GM18867 (cell line): Measurements from ENCODE around the gene PTPRR.

Experiments
- ATAC-seq: cut with Tn5 transposase; IDR thresholded peaks from one replicate; pipeline ENCODE4 v1.9.1; 2021; ENCODE audit warnings: mild to moderate bottlenecking, moderate library complexity; ENCODE audit not compliant: unreplicated experiment

PTPRR gene

GRCh38 chr12:70806827-70807226, 113.7 kb downstream of the PTPRR start:
- no peak for ATAC-seq

GRCh38 chr12:70806043-70806442, 114.5 kb downstream of the PTPRR start:
- no peak for ATAC-seq

DNA sequence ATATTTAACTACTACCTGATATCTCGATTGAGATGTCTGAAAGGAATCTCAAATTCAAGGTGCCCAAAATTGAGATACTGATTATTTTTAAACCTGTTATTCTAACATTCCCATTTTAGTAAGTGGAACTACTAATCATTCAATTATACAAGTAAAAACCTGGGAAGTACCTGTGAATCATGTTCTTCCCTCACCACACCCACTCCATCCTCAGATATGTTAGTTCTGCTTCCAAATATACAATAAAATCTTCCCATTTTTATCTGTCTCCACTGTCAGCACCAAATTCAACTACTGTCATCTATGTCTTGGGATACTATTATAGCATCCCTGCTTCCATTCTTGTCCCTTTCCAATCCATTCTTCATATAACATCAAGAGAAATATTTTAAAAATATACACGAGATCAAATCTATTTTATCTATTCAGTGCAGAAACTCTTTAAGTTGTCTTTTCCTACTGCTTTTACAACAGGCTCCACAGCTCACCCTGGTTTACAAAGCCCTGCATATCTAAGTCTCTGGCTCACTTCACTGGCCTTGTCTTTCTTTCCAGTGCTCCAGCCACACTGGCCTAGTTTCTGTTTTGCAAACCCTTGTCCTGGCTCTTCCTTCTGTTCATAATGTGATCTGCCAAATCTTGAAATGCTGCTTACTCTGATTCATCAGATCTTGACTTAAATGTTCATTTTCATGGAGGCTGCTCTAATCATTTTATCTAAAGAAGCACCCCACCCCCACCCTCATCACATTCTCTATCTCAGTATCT, 122.3 kb downstream of the PTPRR start:
- ATAC-seq: no peak

GRCh38 chr12:70796989-70797388, 123.5 kb downstream of the PTPRR start:
- no peak for ATAC-seq

GRCh38 chr12:70795608-70796007, 124.9 kb downstream of the PTPRR start:
- no peak for ATAC-seq

DNA sequence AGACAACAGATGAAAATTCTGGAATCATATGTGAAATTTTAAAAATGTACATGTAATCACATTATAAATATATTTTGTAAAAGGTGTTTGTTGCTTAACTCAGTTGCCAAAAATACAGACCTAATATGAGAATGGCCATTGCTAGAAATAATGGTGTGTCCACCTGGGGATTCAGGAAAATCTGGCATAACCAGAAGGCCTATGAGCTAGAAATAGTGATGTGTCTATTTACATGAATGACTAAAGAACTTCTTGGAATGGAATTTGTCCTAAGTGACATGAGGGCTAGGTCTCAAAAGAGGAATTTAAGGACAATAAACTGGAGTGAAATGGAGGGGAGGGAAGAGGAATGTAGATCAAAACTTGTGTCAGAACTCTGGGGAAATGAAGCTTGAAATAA, 126.4 kb downstream of the PTPRR start:
- ATAC-seq: no peak

DNA sequence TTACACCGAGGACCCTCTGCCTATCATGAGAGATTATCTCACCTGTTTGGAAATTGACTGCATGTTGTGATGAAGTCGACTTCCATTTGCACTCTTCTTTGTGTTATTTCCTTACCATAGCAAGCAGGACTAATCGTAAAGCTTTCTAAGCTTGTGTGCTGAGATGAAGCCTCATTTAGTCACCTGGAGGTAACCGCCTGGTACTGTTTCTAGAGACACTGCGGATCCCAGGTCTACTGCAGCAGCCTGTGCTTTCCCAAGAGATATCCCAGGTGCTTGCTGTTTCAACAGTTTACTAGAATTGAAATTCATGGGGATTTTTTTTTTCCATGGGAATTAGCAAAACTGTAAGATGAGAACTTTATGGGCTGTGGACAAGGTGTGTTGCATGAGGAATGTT, 131.8 kb downstream of the PTPRR start:
- no peak for ATAC-seq

- ATAC-seq: no peak
Measured at GRCh38 chr12:70787612-70788011, 132.9 kb downstream of the PTPRR start.

DNA sequence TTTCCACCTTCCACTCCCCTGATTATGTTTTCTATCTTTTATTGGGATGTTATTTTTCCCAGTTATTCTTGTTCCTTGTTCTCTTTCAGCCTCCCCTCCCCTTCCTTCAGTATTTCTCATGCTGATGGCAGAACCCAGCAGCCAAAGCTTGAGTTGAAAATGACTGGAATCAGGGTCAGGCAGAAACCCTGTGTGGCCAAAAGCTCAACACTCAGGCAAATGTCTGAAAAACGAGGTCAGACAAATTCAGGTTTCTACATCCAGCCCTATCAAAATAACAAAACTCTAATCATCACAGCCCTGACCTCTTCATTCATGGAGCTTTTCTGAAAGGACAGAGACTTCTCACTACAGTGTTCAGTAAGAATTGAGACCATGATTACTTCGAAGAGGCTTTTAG, 134.6 kb downstream of the PTPRR start:
- ATAC-seq: no peak

DNA sequence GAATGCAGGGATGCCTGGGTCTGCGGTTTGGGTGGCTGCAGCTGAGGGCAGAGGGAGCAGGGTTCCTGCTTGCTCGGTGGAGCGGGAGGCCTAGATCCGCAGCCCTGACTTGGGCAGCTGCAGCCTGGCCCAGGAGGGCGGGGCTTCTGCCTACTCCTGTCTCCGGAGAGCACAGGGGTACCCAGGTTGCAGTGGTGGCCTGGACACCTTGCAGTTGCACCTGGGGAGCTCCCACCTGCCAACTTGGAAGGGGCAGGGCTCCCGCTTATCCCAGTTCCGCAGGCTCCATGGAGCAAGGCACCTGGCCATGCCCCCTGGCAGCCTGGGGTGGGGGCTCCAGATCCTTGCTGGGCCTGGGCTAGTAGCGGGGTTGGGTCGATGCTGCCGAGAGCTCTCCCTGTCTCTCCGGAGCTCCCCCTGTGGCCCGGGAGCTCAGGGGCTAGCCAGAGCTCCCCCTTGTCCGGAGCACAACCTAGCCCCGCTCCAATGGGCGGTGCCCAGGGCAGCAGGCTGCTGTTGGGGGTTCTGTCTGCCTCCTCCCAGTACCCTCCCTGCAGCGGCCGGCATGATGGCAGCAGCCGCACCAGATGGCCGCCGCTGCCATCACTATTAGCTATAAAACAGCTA, 136.4 kb downstream of the PTPRR start:
- ATAC-seq: no peak

- ATAC-seq: no peak
Measured at GRCh38 chr12:70783455-70783854, 137.1 kb downstream of the PTPRR start.

DNA sequence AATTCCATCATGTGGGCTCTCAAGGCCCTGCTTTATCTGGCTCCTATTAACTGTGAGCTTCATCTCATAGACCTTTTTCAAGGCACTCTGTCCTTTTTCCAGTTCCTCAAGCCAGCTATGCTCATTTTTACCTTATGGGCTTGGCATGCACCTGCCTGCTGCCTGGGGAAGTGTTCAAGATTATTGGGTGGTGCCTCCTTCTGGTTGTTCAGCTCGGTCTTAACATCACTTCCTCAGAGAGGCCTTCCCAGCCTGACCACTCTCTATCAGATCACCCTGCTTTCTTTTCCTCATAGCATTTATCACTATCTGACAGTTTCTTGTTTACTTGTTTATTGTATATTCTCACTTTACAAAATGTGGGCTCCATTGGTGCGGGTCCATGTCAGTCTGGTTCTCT, 141.3 kb downstream of the PTPRR start:
- no peak for ATAC-seq

GRCh38 chr12:70774055-70774454, 146.5 kb downstream of the PTPRR start:
- ATAC-seq: no peak

DNA sequence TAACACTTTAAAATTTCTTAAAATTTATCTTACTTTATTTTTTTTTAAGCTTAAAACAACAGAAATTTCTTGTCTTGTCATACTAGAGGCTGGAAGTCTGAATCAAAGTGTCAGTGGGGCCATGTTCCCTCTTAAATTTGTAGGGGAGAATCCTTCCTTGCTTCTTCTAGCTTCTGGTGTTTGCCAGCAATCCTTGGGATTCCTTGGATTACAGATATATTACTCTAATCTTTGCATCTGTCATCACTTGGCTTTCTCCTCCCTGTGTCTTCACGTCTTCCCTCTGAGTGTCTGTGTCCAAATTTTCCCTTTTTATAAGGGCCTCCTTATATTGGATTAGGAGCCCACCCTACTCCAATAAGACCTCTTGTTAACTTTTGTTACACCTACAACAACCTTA, 147.7 kb downstream of the PTPRR start:
- ATAC-seq: no peak

- ATAC-seq: no peak
Measured at GRCh38 chr12:70771581-70771980, 149.0 kb downstream of the PTPRR start.

DNA sequence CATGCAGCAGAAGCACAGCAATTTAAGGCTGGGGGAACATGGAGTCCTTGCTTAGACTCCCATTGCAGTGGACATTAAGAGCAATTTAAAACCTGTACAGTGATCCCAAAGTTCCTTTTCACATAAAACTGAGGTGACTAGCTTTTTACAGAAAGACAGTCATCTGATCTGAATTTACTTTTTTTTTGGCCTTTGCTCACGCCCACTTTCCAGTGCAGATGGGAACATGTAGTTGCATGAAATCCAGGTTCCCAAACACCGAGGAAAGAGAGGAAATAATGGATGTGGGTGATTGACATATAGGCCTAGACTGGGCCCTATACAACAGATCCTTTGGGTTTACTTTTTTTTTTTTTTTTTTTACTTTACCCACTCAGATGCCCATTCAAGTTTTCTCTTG, 156.9 kb downstream of the PTPRR start:
- no peak for ATAC-seq

DNA sequence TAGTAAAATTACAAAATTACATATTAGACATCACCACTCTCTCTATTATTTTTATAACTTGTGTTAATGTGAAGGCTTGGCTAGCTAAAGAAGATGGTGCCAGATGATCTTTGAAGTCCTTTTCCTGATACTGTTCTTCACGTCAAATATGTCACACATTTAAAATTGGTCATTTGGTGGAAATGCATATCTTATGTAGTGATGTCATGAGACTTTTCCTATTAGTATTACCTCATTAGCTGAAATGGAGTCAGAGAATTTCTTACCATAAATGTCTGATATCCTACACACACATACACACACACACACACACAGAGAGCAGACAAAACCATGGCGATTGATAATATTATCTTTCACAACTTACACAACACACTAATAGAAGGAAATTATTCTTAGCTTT, 158.5 kb downstream of the PTPRR start:
- no peak for ATAC-seq

DNA sequence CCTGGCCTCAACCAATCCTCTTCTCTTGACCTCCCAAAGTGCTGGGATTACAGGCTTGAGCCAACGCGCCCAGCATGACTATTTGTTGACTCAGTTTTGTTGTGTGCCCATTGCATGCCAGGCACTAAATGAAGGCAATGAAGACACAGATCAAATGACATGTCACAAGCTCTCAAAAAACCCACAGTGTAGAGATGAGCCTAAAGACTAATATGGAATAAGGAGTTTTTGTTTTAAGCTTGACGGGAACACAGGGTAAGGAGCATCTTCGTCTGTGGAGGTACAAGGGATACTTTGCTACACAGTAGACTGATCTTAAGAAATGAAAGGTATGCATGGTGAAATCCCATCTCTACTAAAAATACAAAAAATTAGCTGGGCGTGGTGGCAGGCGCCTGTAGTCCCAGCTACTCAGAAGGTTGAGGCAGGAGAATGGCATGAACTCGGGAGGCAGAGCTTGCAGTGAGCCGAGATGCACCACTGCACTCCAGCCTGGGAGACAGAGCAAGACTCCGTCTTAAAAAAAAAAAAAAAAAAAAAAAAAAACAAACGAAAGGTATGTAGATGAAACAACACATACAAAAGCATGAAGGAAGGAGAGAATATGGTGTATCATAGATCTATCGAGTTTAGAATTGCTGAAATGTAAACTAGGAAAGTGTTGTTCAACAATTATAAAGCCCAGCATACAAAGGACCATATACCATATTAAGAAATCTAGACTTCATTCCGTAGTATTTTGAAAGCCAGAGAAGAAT, 161.2 kb downstream of the PTPRR start:
- ATAC-seq: no peak

DNA sequence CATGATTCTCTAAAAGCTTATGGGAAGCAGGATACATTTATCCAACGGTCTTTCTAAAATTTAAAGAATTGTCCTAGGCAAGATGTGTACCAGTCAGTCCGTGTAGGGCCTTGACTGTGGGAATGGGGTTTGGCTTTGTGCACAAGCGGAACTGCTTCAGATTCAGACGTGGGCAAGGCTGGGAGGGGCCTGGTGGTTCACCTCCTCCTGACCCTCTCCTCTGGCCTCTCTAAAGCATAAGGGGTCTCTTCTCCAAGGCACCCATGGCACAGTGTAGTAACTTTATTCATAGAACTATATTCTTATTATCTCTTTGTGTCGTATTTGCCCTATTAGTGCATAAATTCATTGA, 162.1 kb downstream of the PTPRR start:
- no peak for ATAC-seq

- ATAC-seq: no peak
Measured at GRCh38 chr12:70757830-70758493, 162.6 kb downstream of the PTPRR start.

DNA sequence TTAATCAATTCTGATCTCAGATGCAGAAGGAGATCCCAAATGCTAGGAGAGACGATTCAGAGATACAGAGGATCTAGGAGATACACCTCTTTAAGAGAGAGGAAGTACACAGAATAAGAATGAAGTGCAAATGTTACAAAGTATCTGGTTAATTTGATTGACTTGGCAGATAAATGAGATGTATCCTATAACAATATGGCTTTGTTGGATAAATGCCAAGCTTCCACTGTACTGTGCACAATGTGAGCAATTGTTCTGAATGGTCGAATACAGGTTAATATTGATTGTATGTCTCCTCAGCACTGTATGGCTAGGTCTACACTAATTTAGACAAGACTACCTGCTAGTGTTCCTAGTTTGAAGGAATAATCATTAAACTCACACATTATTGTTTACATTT, 163.7 kb downstream of the PTPRR start:
- ATAC-seq: no peak

- no peak for ATAC-seq
Measured at GRCh38 chr12:70756118-70756517, 164.4 kb downstream of the PTPRR start.
